ENCODE measurements around the gene VEPH1. TPM values are rescaled to one million over a fixed set of nuclear protein-coding genes. Genes with fewer than 3 reads are reported as not detected.

The VEPH1 gene
- total RNA-seq, 1 donor from 2014 or later = 10.3 TPM

GRCh38 chr3:157460253-157460652 is 43.0 kb downstream of the VEPH1 start:
- no peak for DNase-seq (ENCODE audit: low spot score)
- H3K4me3 Mint-ChIP-seq (ENCODE audit: unreplicated experiment) = no peak overlapping the region
- H3K4me1 Mint-ChIP-seq (ENCODE audit: unreplicated experiment) = no peaks in the 10 kb centered on the region
- H3K27me3 Mint-ChIP-seq (ENCODE audit: unreplicated experiment) = no peaks in the 10 kb centered on the region
- H3K9me3 Mint-ChIP-seq (ENCODE audit: unreplicated experiment) = no peaks in the 10 kb centered on the region
- H3K27ac Mint-ChIP-seq (ENCODE audit: unreplicated experiment) = no peak overlapping the region
- H3K36me3 Mint-ChIP-seq (ENCODE audit: low read depth, unreplicated experiment) = no peaks in the 10 kb centered on the region
- TF ChIP-seq CTCF (IDR thresholded peaks at IDR 0.05; ENCODE audit: unreplicated experiment) = no peak

DNA sequence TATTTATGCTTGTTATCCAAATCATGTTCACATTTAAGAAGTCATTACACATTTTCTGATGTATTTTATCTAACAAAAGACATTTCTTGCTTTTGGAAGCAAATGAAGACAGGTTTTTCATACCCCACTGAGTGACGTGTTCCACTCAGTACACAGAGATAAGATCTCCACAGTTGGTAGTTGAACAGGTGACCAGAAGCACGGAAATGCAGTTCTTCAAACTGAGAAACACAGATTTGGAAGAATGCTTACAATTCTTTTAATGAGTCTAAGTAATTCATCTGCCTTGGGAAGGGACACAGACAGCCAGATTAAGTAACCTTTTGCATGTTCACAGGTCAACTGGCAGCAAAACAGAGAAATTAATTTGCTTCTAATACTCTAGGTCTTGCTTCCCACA is 43.5 kb downstream of the VEPH1 start:
- no peaks in the 10 kb centered on the region for H3K4me1 Mint-ChIP-seq (ENCODE audit: unreplicated experiment)
- TF ChIP-seq CTCF (IDR thresholded peaks at IDR 0.05; ENCODE audit: unreplicated experiment) = no peak
- H3K4me3 Mint-ChIP-seq (ENCODE audit: unreplicated experiment) = no peak overlapping the region
- H3K27ac Mint-ChIP-seq (ENCODE audit: unreplicated experiment) = no peak overlapping the region
- no peak for DNase-seq (ENCODE audit: low spot score)
- no peaks in the 10 kb centered on the region for H3K27me3 Mint-ChIP-seq (ENCODE audit: unreplicated experiment)
- H3K36me3 Mint-ChIP-seq (ENCODE audit: low read depth, unreplicated experiment) = no peaks in the 10 kb centered on the region
- H3K9me3 Mint-ChIP-seq (ENCODE audit: unreplicated experiment) = no peaks in the 10 kb centered on the region

GRCh38 chr3:157453824-157454223 is 49.4 kb downstream of the VEPH1 start:
- no peak for TF ChIP-seq CTCF (IDR thresholded peaks at IDR 0.05; ENCODE audit: unreplicated experiment)
- no peak overlapping the region for H3K27ac Mint-ChIP-seq (ENCODE audit: unreplicated experiment)
- no peak for DNase-seq (ENCODE audit: low spot score)

GRCh38 chr3:157452097-157452496 is 51.1 kb downstream of the VEPH1 start:
- no peaks in the 10 kb centered on the region for H3K9me3 Mint-ChIP-seq (ENCODE audit: unreplicated experiment)
- peaks cover 4% of the 10 kb centered on the region for H3K4me1 Mint-ChIP-seq (ENCODE audit: unreplicated experiment)
- no peak for TF ChIP-seq CTCF (IDR thresholded peaks at IDR 0.05; ENCODE audit: unreplicated experiment)
- H3K27me3 Mint-ChIP-seq (ENCODE audit: unreplicated experiment) = no peaks in the 10 kb centered on the region
- no peak overlapping the region for H3K4me3 Mint-ChIP-seq (ENCODE audit: unreplicated experiment)
- no peak overlapping the region for H3K27ac Mint-ChIP-seq (ENCODE audit: unreplicated experiment)
- H3K36me3 Mint-ChIP-seq (ENCODE audit: low read depth, unreplicated experiment) = no peaks in the 10 kb centered on the region
- DNase-seq (ENCODE audit: low spot score) = no peak

More at GRCh38 chr3:157453824-157454223, 49.4 kb downstream of the VEPH1 start:
- Mint-ChIP-seq H3K4me1 (ENCODE audit: unreplicated experiment) (peaks cover 4% of the 10 kb centered on the region), H3K9me3 (ENCODE audit: unreplicated experiment) (no peaks in the 10 kb centered on the region), H3K36me3 (ENCODE audit: low read depth, unreplicated experiment) (no peaks in the 10 kb centered on the region), H3K4me3 (ENCODE audit: unreplicated experiment) (no peak overlapping the region), H3K27me3 (ENCODE audit: unreplicated experiment) (no peaks in the 10 kb centered on the region)

DNA sequence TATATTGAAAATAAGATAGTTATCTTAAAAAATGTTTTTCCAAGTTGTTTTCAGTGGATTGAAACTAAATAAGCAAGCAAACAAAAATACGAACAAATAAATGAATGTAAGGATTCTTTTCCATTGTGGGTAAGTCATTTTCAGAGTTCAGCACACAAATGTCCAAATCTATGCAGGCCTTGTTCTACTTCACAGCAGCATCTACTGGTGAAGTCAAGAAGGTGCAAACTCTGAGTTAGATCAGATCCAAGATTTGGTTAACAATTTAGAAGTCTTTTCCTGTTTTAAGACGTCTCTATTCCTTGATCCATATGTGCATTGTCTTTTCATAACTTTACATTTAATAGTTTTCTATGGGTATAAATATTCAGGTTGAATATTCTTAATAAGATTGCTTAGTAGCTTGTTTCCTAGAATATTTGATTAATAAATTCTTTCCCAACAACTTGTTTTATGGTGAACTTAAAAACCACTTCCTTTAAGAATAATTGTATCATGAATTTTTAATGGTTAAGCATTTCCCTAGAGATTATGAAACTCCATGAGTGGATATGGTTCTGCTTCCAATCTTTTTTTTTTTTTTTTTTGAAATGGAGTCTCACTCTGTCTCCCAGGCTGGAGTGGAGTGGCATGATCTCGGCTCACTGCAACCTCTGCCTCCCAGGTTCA is 56.1 kb downstream of the VEPH1 start:
- DNase-seq (ENCODE audit: low spot score) = no peak
- Mint-ChIP-seq H3K4me1 (ENCODE audit: unreplicated experiment) (peaks cover 3% of the 10 kb centered on the region), H3K4me3 (ENCODE audit: unreplicated experiment) (no peak overlapping the region), H3K9me3 (ENCODE audit: unreplicated experiment) (no peaks in the 10 kb centered on the region), H3K27me3 (ENCODE audit: unreplicated experiment) (peaks cover 1% of the 10 kb centered on the region), H3K36me3 (ENCODE audit: low read depth, unreplicated experiment) (no peaks in the 10 kb centered on the region), H3K27ac (ENCODE audit: unreplicated experiment) (no peak overlapping the region)
- TF ChIP-seq CTCF (IDR thresholded peaks at IDR 0.05; ENCODE audit: unreplicated experiment) = no peak

Measured in endothelial cell (in vitro differentiated cells).